Measurements from ENCODE around the gene AKAP7.
A peak's percentile ranks its signal among the peaks of the same experiment; 100 is the strongest.
"Not testable (repeated sequence)": the region's sequence is repeated elsewhere in the genome, so short reads cannot be mapped to it uniquely, and the experiment has no call there.

AKAP7 gene

GRCh38 chr6:131258010-131258652 is 122.9 kb downstream of the AKAP7 start:
- Histone ChIP-seq H3K4me3 (ENCODE audit: low read depth, low read length, poor library complexity, severe bottlenecking) (no peak overlapping the region), H3K27me3 (ENCODE audit: insufficient read depth, low read length) (no peaks in the 10 kb centered on the region), H2AFZ (ENCODE audit: low read length) (no peak overlapping the region), H3K36me3 (ENCODE audit: insufficient read depth, low read length) (no peaks in the 10 kb centered on the region), H3K79me2 (ENCODE audit: insufficient read depth, low read length) (no peaks in the 10 kb centered on the region), H3K4me2 (ENCODE audit: low read length) (no peak overlapping the region), H4K20me1 (ENCODE audit: insufficient read depth, low read length) (no peaks in the 10 kb centered on the region), H3K4me1 (ENCODE audit: insufficient read depth, low read length, severe bottlenecking) (no peaks in the 10 kb centered on the region), H3K9me2 (ENCODE audit: low read depth, low read length) (no peaks in the 10 kb centered on the region), H3K27ac (ENCODE audit: low read depth, low read length, poor library complexity, severe bottlenecking) (no peak overlapping the region), H3F3A (ENCODE audit: insufficient read depth, low read length) (no peaks in the 10 kb centered on the region), H3K9ac (ENCODE audit: low read length) (no peak overlapping the region), H3K9me3 (ENCODE audit: low read length) (no peaks in the 10 kb centered on the region)
- TF ChIP-seq CTCF (IDR thresholded peaks at IDR 0.05; ENCODE audit: low read length) (no peak), EZH2 (IDR thresholded peaks at IDR 0.05; ENCODE audit: borderline replicate concordance, low read length) (no peak)

GRCh38 chr6:131258816-131259476 is 123.7 kb downstream of the AKAP7 start:
- H3K27me3 ChIP-seq (ENCODE audit: insufficient read depth, low read length): no peaks in the 10 kb centered on the region
- no peaks in the 10 kb centered on the region for H3F3A ChIP-seq (ENCODE audit: insufficient read depth, low read length)
- H3K9me2 ChIP-seq (ENCODE audit: low read depth, low read length): no peaks in the 10 kb centered on the region
- H2AFZ ChIP-seq (ENCODE audit: low read length): no peak overlapping the region
- no peaks in the 10 kb centered on the region for H3K9me3 ChIP-seq (ENCODE audit: low read length)
- TF ChIP-seq EZH2 (IDR thresholded peaks at IDR 0.05; ENCODE audit: borderline replicate concordance, low read length) (no peak), CTCF (IDR thresholded peaks at IDR 0.05; ENCODE audit: low read length) (no peak)
- no peak overlapping the region for H3K4me3 ChIP-seq (ENCODE audit: low read depth, low read length, poor library complexity, severe bottlenecking)
- no peaks in the 10 kb centered on the region for H3K4me1 ChIP-seq (ENCODE audit: insufficient read depth, low read length, severe bottlenecking)
- no peaks in the 10 kb centered on the region for H3K36me3 ChIP-seq (ENCODE audit: insufficient read depth, low read length)
- H3K79me2 ChIP-seq (ENCODE audit: insufficient read depth, low read length): no peaks in the 10 kb centered on the region
- no peaks in the 10 kb centered on the region for H4K20me1 ChIP-seq (ENCODE audit: insufficient read depth, low read length)
- no peak overlapping the region for H3K27ac ChIP-seq (ENCODE audit: low read depth, low read length, poor library complexity, severe bottlenecking)
- H3K4me2 ChIP-seq (ENCODE audit: low read length): no peak overlapping the region
- H3K9ac ChIP-seq (ENCODE audit: low read length): no peak overlapping the region

GRCh38 chr6:131260960-131261359 is 125.7 kb downstream of the AKAP7 start:
- H3K4me3 ChIP-seq (ENCODE audit: low read depth, low read length, poor library complexity, severe bottlenecking); H2AFZ ChIP-seq (ENCODE audit: low read length); H3K27ac ChIP-seq (ENCODE audit: low read depth, low read length, poor library complexity, severe bottlenecking); H3K27me3 ChIP-seq (ENCODE audit: insufficient read depth, low read length); H3K79me2 ChIP-seq (ENCODE audit: insufficient read depth, low read length); H3K9me2 ChIP-seq (ENCODE audit: low read depth, low read length); H3F3A ChIP-seq (ENCODE audit: insufficient read depth, low read length); H3K9me3 ChIP-seq (ENCODE audit: low read length); H3K4me1 ChIP-seq (ENCODE audit: insufficient read depth, low read length, severe bottlenecking); H3K4me2 ChIP-seq (ENCODE audit: low read length); H3K36me3 ChIP-seq (ENCODE audit: insufficient read depth, low read length); H3K9ac ChIP-seq (ENCODE audit: low read length); H4K20me1 ChIP-seq (ENCODE audit: insufficient read depth, low read length): not testable (repeated sequence)

- H2AFZ ChIP-seq (ENCODE audit: low read length): no peak overlapping the region
- H3K79me2 ChIP-seq (ENCODE audit: insufficient read depth, low read length): no peaks in the 10 kb centered on the region
- H3K9ac ChIP-seq (ENCODE audit: low read length): no peak overlapping the region
- H3K27ac ChIP-seq (ENCODE audit: low read depth, low read length, poor library complexity, severe bottlenecking): no peak overlapping the region
- no peaks in the 10 kb centered on the region for H3F3A ChIP-seq (ENCODE audit: insufficient read depth, low read length)
- no peaks in the 10 kb centered on the region for H3K9me2 ChIP-seq (ENCODE audit: low read depth, low read length)
- H4K20me1 ChIP-seq (ENCODE audit: insufficient read depth, low read length): no peaks in the 10 kb centered on the region
- no peaks in the 10 kb centered on the region for H3K27me3 ChIP-seq (ENCODE audit: insufficient read depth, low read length)
- H3K4me1 ChIP-seq (ENCODE audit: insufficient read depth, low read length, severe bottlenecking): no peaks in the 10 kb centered on the region
- H3K4me3 ChIP-seq (ENCODE audit: low read depth, low read length, poor library complexity, severe bottlenecking): no peak overlapping the region
- H3K9me3 ChIP-seq (ENCODE audit: low read length): no peaks in the 10 kb centered on the region
- H3K36me3 ChIP-seq (ENCODE audit: insufficient read depth, low read length): no peaks in the 10 kb centered on the region
- TF ChIP-seq EZH2 (IDR thresholded peaks at IDR 0.05; ENCODE audit: borderline replicate concordance, low read length) (no peak), CTCF (IDR thresholded peaks at IDR 0.05; ENCODE audit: low read length) (peak; percentile 16; the same call in 1 of the 2 replicates)
- H3K4me2 ChIP-seq (ENCODE audit: low read length): no peak overlapping the region
Measured at GRCh38 chr6:131262060-131262459, 126.8 kb downstream of the AKAP7 start.

Data from OCI-LY1 (cell line).